H1 (cell line): ENCODE data around the gene CACNA1F. TPM values are rescaled to one million over a fixed set of nuclear protein-coding genes. Genes with fewer than 3 reads are reported as not detected.
A peak's percentile ranks its signal among the peaks of the same experiment; 100 is the strongest.

Experiments
- CTCF ChIA-PET: fragments of 300-600 bp; sonication (Branson Sonifier 250); formaldehyde crosslinking; loops from one replicate; lab custom pipeline; 2021; ENCODE audit not compliant: partially characterized antibody; lab: Charles Lee
- POLR2A ChIA-PET: fragments of 300-600 bp; sonication (Branson Sonifier 250); formaldehyde crosslinking; loops from one replicate; lab custom pipeline; 2021; ENCODE audit warnings: inconsistent platforms; ENCODE audit not compliant: partially characterized antibody; lab: Charles Lee
- DNase-seq, 2 experiments: peaks; one replicate each; pipeline versions ENCODE4 v3.0.0 to v3.0.0-alpha.2; 2010 to 2022; ENCODE audit warnings: low spot score in 2 of 2, low read depth in 1 of 2, mixed read lengths in 1 of 2
- FAIRE-seq: peaks from 2 replicates; lab custom pipeline; 2011; peaks lifted over from hg19 to GRCh38; lab: Jason Lieb, UNC
- H2AFZ ChIP-seq: 2 replicates; pipeline ENCODE4 v1.8.1; 2012; ENCODE audit warnings: low read length, inconsistent platforms
- H2AK5ac ChIP-seq: 2 replicates; pipeline ENCODE4 v1.6.1; 2013; ENCODE audit warnings: low read depth, low read length
- H2BK120ac ChIP-seq: replicated peaks from 2 replicates; pipeline ENCODE3; 2013; ENCODE audit warnings: low read depth, low read length, inconsistent platforms
- H2BK12ac ChIP-seq: 2 replicates; pipeline ENCODE4 v1.6.1; 2013; ENCODE audit warnings: low read depth, low read length
- H2BK15ac ChIP-seq: 2 replicates; pipeline ENCODE4 v1.6.1; 2013; ENCODE audit warnings: low read length
- H2BK20ac ChIP-seq: 2 replicates; pipeline ENCODE4 v1.6.1; 2013; ENCODE audit warnings: low read length
- H2BK5ac ChIP-seq: 2 replicates; pipeline ENCODE4 v1.6.1; 2013; ENCODE audit warnings: low read depth, low read length
- H3K14ac ChIP-seq: 2 replicates; pipeline ENCODE4 v1.6.1; 2013; ENCODE audit warnings: inconsistent platforms; ENCODE audit not compliant: insufficient read length
- H3K18ac ChIP-seq: 2 replicates; pipeline ENCODE4 v1.6.1; 2013; ENCODE audit warnings: low read length; ENCODE audit errors: extremely low read depth
- H3K23ac ChIP-seq: 2 replicates; pipeline ENCODE4 v1.6.1; 2013; ENCODE audit warnings: inconsistent platforms; ENCODE audit not compliant: insufficient read length
- H3K23me2 ChIP-seq: 2 replicates; pipeline ENCODE4 v1.6.1; 2013; ENCODE audit warnings: low read depth, low read length
- H3K27ac ChIP-seq: 2 replicates; pipeline ENCODE4 v1.6.1; 2011; ENCODE audit warnings: low read depth, low read length, inconsistent platforms
- H3K27me3 ChIP-seq, 4 experiments: replicated peaks in 1 of 4; 1 replicate in 1 of 4; 2 replicates in 3 of 4; pipeline versions ENCODE4 v1.6.1 to v1.8.1; 2011 to 2013; ENCODE audit warnings: low read length in 3 of 4, mild to moderate bottlenecking in 3 of 4, inconsistent platforms in 2 of 4, mixed read lengths in 2 of 4, moderate library complexity in 1 of 4; ENCODE audit not compliant: control insufficient read depth in 3 of 4, insufficient read depth in 3 of 4; ENCODE audit errors: extremely low read depth in 1 of 4
- H3K36me3 ChIP-seq, 4 experiments: 2 replicates each; pipeline versions ENCODE4 v1.6.1 to v1.8.1; 2011 to 2013; ENCODE audit warnings: mild to moderate bottlenecking in 4 of 4, low read length in 3 of 4, moderate library complexity in 2 of 4, control low read depth in 1 of 4, inconsistent platforms in 1 of 4; ENCODE audit not compliant: insufficient read depth in 4 of 4, control insufficient read depth in 2 of 4
- H3K4ac ChIP-seq: replicated peaks from 2 replicates; pipeline ENCODE3; 2013; ENCODE audit warnings: low read length, low read depth, mixed read lengths, inconsistent platforms; ENCODE audit not compliant: insufficient read length
- H3K4me1 ChIP-seq, 4 experiments: replicated peaks in 1 of 4; 1 replicate in 1 of 4; 2 replicates in 3 of 4; pipeline versions ENCODE4 v1.6.1 to v1.8.1; 2011 to 2013; ENCODE audit warnings: low read length in 3 of 4, inconsistent platforms in 2 of 4, mixed read lengths in 1 of 4; ENCODE audit not compliant: insufficient read depth in 4 of 4, control insufficient read depth in 3 of 4
- H3K4me2 ChIP-seq, 2 experiments: 2 replicates each; pipeline versions ENCODE4 v1.6.1 to v1.8.1; 2011 to 2013; ENCODE audit warnings: low read depth in 2 of 2, low read length in 2 of 2, control low read depth in 1 of 2, inconsistent platforms in 1 of 2, mild to moderate bottlenecking in 1 of 2; ENCODE audit not compliant: insufficient read depth in 1 of 2
- H3K4me3 ChIP-seq, 4 experiments: fragments of 200-600, 300-600 bp in 1 of 4; sonication (generic), shearing (Covaris generic), sonication (Bioruptor Twin) in 1 of 4; 2 replicates each; pipeline versions ENCODE4 v1.5.1 to v1.8.1; 2011 to 2016; ENCODE audit warnings: low read length in 4 of 4, low read depth in 3 of 4, control low read depth in 2 of 4, inconsistent platforms in 2 of 4, mild to moderate bottlenecking in 2 of 4, mixed read lengths in 1 of 4, moderate library complexity in 1 of 4; ENCODE audit not compliant: insufficient read depth in 2 of 4; ENCODE audit errors: extremely low read depth in 1 of 4
- H3K56ac ChIP-seq: replicated peaks from 2 replicates; pipeline ENCODE3; 2013; ENCODE audit warnings: low read depth, mild to moderate bottlenecking, mixed read lengths, low read length, inconsistent platforms; ENCODE audit not compliant: insufficient read length
- H3K79me1 ChIP-seq: 2 replicates; pipeline ENCODE4 v1.6.1; 2013; ENCODE audit warnings: low read depth, low read length, control low read depth
- H3K79me2 ChIP-seq, 2 experiments: 2 replicates each; pipeline versions ENCODE4 v1.6.1 to v1.8.1; 2012 to 2013; ENCODE audit warnings: low read length in 2 of 2, mild to moderate bottlenecking in 2 of 2, inconsistent platforms in 1 of 2; ENCODE audit not compliant: insufficient read depth in 2 of 2, control insufficient read depth in 1 of 2
- H3K9ac ChIP-seq, 4 experiments: replicated peaks in 1 of 4; 1 replicate in 1 of 4; 2 replicates in 3 of 4; pipeline versions ENCODE4 v1.6.1 to v1.8.1; 2011 to 2013; ENCODE audit warnings: low read depth in 3 of 4, low read length in 3 of 4, control low read depth in 2 of 4, mild to moderate bottlenecking in 2 of 4, moderate library complexity in 2 of 4, inconsistent platforms in 1 of 4; ENCODE audit errors: extremely low read depth in 1 of 4
- H3K9me3 ChIP-seq, 2 experiments: 2 replicates each; pipeline versions ENCODE4 v1.6.1 to v1.8.1; 2012 to 2013; ENCODE audit warnings: mild to moderate bottlenecking in 2 of 2, moderate library complexity in 2 of 2, control low read depth in 1 of 2, inconsistent platforms in 1 of 2, low read depth in 1 of 2, low read length in 1 of 2, mixed read lengths in 1 of 2; ENCODE audit not compliant: insufficient read depth in 2 of 2
- H4K20me1 ChIP-seq, 2 experiments: replicated peaks in 1 of 2; 2 replicates each; pipeline versions ENCODE3 to v1.8.1; 2011 to 2013; ENCODE audit warnings: inconsistent platforms in 2 of 2, low read length in 2 of 2, mild to moderate bottlenecking in 1 of 2; ENCODE audit not compliant: insufficient read depth in 2 of 2, control insufficient read depth in 1 of 2
- H4K5ac ChIP-seq: 2 replicates; pipeline ENCODE4 v1.6.1; 2013; ENCODE audit warnings: low read length, low read depth, mixed read lengths, inconsistent platforms; ENCODE audit not compliant: insufficient read length
- H4K8ac ChIP-seq: 2 replicates; pipeline ENCODE4 v1.8.0; 2013; ENCODE audit warnings: mild to moderate bottlenecking, moderate library complexity, low read length, inconsistent platforms; ENCODE audit not compliant: insufficient read depth; ENCODE audit errors: extremely low read depth
- H4K91ac ChIP-seq: replicated peaks from 2 replicates; pipeline ENCODE3; 2013; ENCODE audit warnings: low read length, mixed read lengths, inconsistent platforms; ENCODE audit not compliant: insufficient read length
- CTBP2 ChIP-seq: IDR thresholded peaks from 2 replicates; pipeline ENCODE4 v1.7.0; 2011; ENCODE audit warnings: borderline replicate concordance, mild to moderate bottlenecking, moderate library complexity, mixed read lengths, low read length; ENCODE audit not compliant: insufficient read depth, insufficient read length
- KDM5A ChIP-seq: fragments of 200-600 bp; IDR thresholded peaks from 2 replicates; pipeline ENCODE4 v1.7.1; 2012; ENCODE audit warnings: mild to moderate bottlenecking, low read length, inconsistent platforms, mixed read lengths
- PHF8 ChIP-seq: fragments of 200-600 bp; sonication (generic); conservative IDR thresholded peaks from 2 replicates; pipeline ENCODE4 v1.7.1; 2012; ENCODE audit warnings: low read depth, mild to moderate bottlenecking, inconsistent platforms, low read length, moderate library complexity
- POLR2A ChIP-seq, 2 experiments: IDR thresholded peaks; 1 replicate in 1 of 2; 2 replicates in 1 of 2; pipeline ENCODE4 v1.6.1; 2011; ENCODE audit warnings: low read depth in 2 of 2, low read length in 2 of 2, mild to moderate bottlenecking in 2 of 2; ENCODE audit errors: control extremely low read depth in 1 of 2
- POU5F1 ChIP-seq: IDR thresholded peaks from 2 replicates; pipeline ENCODE4 v1.6.1; 2011; ENCODE audit warnings: low read depth, mild to moderate bottlenecking, low read length, moderate library complexity
- RFX5 ChIP-seq: IDR thresholded peaks from 2 replicates; pipeline ENCODE4 v1.6.1; 2011; ENCODE audit warnings: low read depth, low read length, improper control_type of control experiment, borderline replicate concordance
- SAP30 ChIP-seq: fragments of 300-600 bp; sonication (generic); IDR thresholded peaks from 2 replicates; pipeline ENCODE4 v1.7.1; 2012; ENCODE audit warnings: low read length, moderate library complexity, mild to moderate bottlenecking, inconsistent platforms; ENCODE audit not compliant: insufficient read depth, insufficient replicate concordance
- SP1 ChIP-seq: IDR thresholded peaks from 2 replicates; pipeline ENCODE4 v1.6.1; 2011; ENCODE audit warnings: low read depth, low read length
- SRF ChIP-seq: IDR thresholded peaks from 2 replicates; pipeline ENCODE4 v1.6.1; 2011; ENCODE audit warnings: mild to moderate bottlenecking, low read depth, low read length, moderate library complexity
- SUZ12 ChIP-seq: fragments of 200-600 bp; sonication (generic); IDR thresholded peaks from 2 replicates; pipeline ENCODE4 v1.6.1; 2012; ENCODE audit warnings: mild to moderate bottlenecking, inconsistent platforms, low read length, moderate library complexity, mixed read lengths
- TCF12 ChIP-seq: IDR thresholded peaks from 2 replicates; pipeline ENCODE4 v1.6.1; 2011; ENCODE audit warnings: low read depth, mild to moderate bottlenecking, low read length
- TEAD4 ChIP-seq: IDR thresholded peaks from 2 replicates; pipeline ENCODE4 v1.6.1; 2012; ENCODE audit warnings: low read depth, low read length, inconsistent platforms, mixed read lengths
- WGBS, 2 experiments: shearing (Covaris generic) in 1 of 2; methylation state at CpG; one replicate each; pipeline versions ENCODE4 v1.1.6 to v1.1.7; 2013 to 2015; ENCODE audit warnings: low lambda C conversion rate in 2 of 2, mixed read lengths in 2 of 2, inconsistent platforms in 1 of 2, low coverage in 1 of 2, missing lambda C conversion rate in 1 of 2; ENCODE audit not compliant: insufficient replicate concordance in 2 of 2, insufficient coverage in 1 of 2, insufficient read length in 1 of 2; ENCODE audit errors: extremely low coverage in 1 of 2, missing lambda C conversion rate in 1 of 2; 5-methylcytosine and 5-hydroxymethylcytosine counted together
- polyA plus RNA-seq, 7 experiments: library from polyadenylated mRNA; depleted of rRNA in 3 of 7; stranded (reverse) in 5 of 7; unstranded in 2 of 7; fragments of >200 nt in 5 of 7; fragments of 200-250 nt in 2 of 7; gene quantifications; 1 replicate in 5 of 7; 2 replicates in 1 of 7; 4 replicates in 1 of 7; pipeline versions ENCODE4 v1.2.1 to v1.2.3, GENCODE V29; 2011 to 2013; ENCODE audit warnings: missing spikeins in 2 of 7, mixed read lengths in 2 of 7
- total RNA-seq: library from RNA; stranded (reverse); fragmentation: NEBNext Ultra II Directional; extraction: Animal tissue kit (Norgen Biotek cat#: 25700); gene quantifications from 2 replicates; pipeline ENCODE4 v1.2.1, GENCODE V29; 2021

The CACNA1F gene
- total and polyA plus RNA-seq, 2 of the 8 experiments (the other 6 are each of a cell fraction or from before 2014, with no cell fraction given), result 0.59 to 0.84 TPM

GRCh38 chrX:49190821-49191573, 42.1 kb downstream of the CACNA1F start:
- H2AFZ ChIP-seq, result no peak overlapping the region
- ChIA-PET POLR2A (interaction anchor here (0.6 to 1.6 kb wide), 10 partner anchors 10 to 1816 kb away, joined by 3 to 10 read pairs (median 3); partner anchors contain the start of gene PLP2), CTCF (interaction anchor here (1.9 kb wide), 1 partner anchor 68 kb away, joined by 6 read pairs; no protein-coding TSS in a partner anchor)
- H4K5ac ChIP-seq, result no peak overlapping the region
- WGBS, 2 experiments, result 1% methylated on average over 27 of the region's 32 CpGs; no CpG with 5 or more reads in 1 of the 2 experiments
- H3K9ac ChIP-seq, result peak overlapping the region in 3 of 4 experiments; percentile 46 to 66 (median 55); a peak in 5 of 7 replicates
- no peak overlapping the region for H3K56ac ChIP-seq
- no peaks in the 10 kb centered on the region for H3K79me2 ChIP-seq
- no peak overlapping the region for H2BK20ac ChIP-seq
- H3K23me2 ChIP-seq, result peaks cover 4% of the 10 kb centered on the region; the same call in 1 of the 2 replicates
- H3K23ac ChIP-seq, result no peak overlapping the region
- H3K27me3 ChIP-seq, result no peaks in the 10 kb centered on the region
- H3K27ac ChIP-seq, result peak overlapping the region; percentile 77; the same call in 1 of the 2 replicates
- H4K8ac ChIP-seq, result peak overlapping the region; percentile 73; the same call in 1 of the 2 replicates
- H2BK5ac ChIP-seq, result no peak overlapping the region
- H2BK12ac ChIP-seq, result no peak overlapping the region
- peak overlapping the region; percentile 51 to 87 (median 61) for H3K4me3 ChIP-seq
- H3K36me3 ChIP-seq, result no peaks in the 10 kb centered on the region
- FAIRE-seq (peak; percentile 100), DNase-seq (peak; percentile 74 to 97)
- H3K14ac ChIP-seq, result no peak overlapping the region
- no peak overlapping the region for H2BK15ac ChIP-seq
- H4K91ac ChIP-seq, result no peak overlapping the region
- H3K4me1 ChIP-seq, result peaks cover 0 to 4% (median 3%) of the 10 kb centered on the region in 4 experiments; a peak in 4 of 7 replicates
- H4K20me1 ChIP-seq, result no peaks in the 10 kb centered on the region
- H2BK120ac ChIP-seq, result no peak overlapping the region
- H2AK5ac ChIP-seq, result no peak overlapping the region
- H3K4ac ChIP-seq, result no peak overlapping the region
- H3K18ac ChIP-seq, result no peak overlapping the region
- no peaks in the 10 kb centered on the region for H3K9me3 ChIP-seq
- H3K4me2 ChIP-seq, result peak overlapping the region; percentile 33 to 60; a peak in 3 of 4 replicates
- H3K79me1 ChIP-seq, result no peaks in the 10 kb centered on the region
- TF ChIP-seq KDM5A, result no peak
- TF ChIP-seq SUZ12, result no peak
- no peak for TF ChIP-seq CTBP2
- peak; percentile 99 for TF ChIP-seq SP1
- TF ChIP-seq TCF12, result no peak
- no peak for TF ChIP-seq TEAD4
- no peak for TF ChIP-seq RFX5
- TF ChIP-seq SRF, result no peak
- no peak for TF ChIP-seq SAP30
- TF ChIP-seq POLR2A (IDR thresholded peaks at IDR 0.05; ENCODE audit: control extremely low read depth in 1 of 2, low read depth in 2 of 2, low read length in 2 of 2), result peak in 1 of 2 experiments; percentile 77; a peak in 1 of 3 replicates
- TF ChIP-seq PHF8, result no peak
- no peak for TF ChIP-seq POU5F1
